ENCODE measurements around the gene CCDC88B. TPM values are rescaled to one million over a fixed set of nuclear protein-coding genes. Genes with fewer than 3 reads are reported as not detected.

The CCDC88B gene
- total RNA-seq, 2 experiments from 2014 or later: 107 to 112 TPM

DNA sequence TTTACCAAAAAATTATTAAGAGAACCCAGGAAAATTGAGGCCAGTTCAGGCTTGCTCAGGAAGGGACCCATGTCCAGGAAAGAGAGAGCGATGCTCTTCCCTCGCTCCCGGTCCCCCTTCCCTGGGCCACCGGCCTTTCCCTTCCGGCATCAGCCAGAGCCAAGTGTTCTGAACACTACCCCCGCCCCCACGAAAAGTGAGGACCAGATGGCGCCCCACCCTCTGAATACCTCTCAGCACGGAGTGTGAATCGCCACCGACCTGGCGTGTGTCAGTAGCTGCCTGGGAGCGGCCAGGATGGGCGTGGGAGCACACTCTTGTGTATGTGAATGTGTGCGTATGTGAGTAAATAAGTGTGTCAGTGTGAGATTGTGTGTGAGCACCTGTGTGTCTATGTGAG is 39.2 kb downstream of the CCDC88B start:
- ChIA-PET CTCF (no interaction called here), POLR2A (no interaction called here)
- H3K36me3 Mint-ChIP-seq (ENCODE audit: low read depth): no peaks in the 10 kb centered on the region
- TF ChIP-seq, protein P1, sequence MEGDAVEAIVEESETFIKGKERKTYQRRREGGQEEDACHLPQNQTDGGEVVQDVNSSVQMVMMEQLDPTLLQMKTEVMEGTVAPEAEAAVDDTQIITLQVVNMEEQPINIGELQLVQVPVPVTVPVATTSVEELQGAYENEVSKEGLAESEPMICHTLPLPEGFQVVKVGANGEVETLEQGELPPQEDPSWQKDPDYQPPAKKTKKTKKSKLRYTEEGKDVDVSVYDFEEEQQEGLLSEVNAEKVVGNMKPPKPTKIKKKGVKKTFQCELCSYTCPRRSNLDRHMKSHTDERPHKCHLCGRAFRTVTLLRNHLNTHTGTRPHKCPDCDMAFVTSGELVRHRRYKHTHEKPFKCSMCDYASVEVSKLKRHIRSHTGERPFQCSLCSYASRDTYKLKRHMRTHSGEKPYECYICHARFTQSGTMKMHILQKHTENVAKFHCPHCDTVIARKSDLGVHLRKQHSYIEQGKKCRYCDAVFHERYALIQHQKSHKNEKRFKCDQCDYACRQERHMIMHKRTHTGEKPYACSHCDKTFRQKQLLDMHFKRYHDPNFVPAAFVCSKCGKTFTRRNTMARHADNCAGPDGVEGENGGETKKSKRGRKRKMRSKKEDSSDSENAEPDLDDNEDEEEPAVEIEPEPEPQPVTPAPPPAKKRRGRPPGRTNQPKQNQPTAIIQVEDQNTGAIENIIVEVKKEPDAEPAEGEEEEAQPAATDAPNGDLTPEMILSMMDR (IDR thresholded peaks at IDR 0.05): no peak
- H3K27ac Mint-ChIP-seq: no peak overlapping the region
- no peak overlapping the region for H3K27ac ChIP-seq (ENCODE audit: low read depth in 1 of 2, low read length in 2 of 2)
- H3K9me3 Mint-ChIP-seq: no peaks in the 10 kb centered on the region
- H3K36me3 ChIP-seq (ENCODE audit: insufficient read depth, low read length): no peaks in the 10 kb centered on the region
- no peak for DNase-seq
- no peaks in the 10 kb centered on the region for H3K4me1 ChIP-seq (ENCODE audit: insufficient read depth, low read length)
- no peak overlapping the region for H3K4me3 Mint-ChIP-seq
- ATAC-seq (ENCODE audit: poor library complexity): no peak
- H3K4me1 Mint-ChIP-seq (ENCODE audit: low read depth): no peaks in the 10 kb centered on the region
- no peaks in the 10 kb centered on the region for H3K27me3 Mint-ChIP-seq
- peaks cover 0 to 3% of the 10 kb centered on the region in 2 experiments for H3K27me3 ChIP-seq (ENCODE audit: control insufficient read depth in 1 of 2, insufficient read depth in 2 of 2, low read length in 2 of 2)
- no peak overlapping the region for H3K4me3 ChIP-seq (ENCODE audit: low read length)
- no peaks in the 10 kb centered on the region for H3K9me3 ChIP-seq (ENCODE audit: control insufficient read depth in 1 of 2, insufficient read depth in 1 of 2, low read length in 2 of 2)
- intact Hi-C loops (cut with DNase I, micrococcal nuclease): no loop called here

DNA sequence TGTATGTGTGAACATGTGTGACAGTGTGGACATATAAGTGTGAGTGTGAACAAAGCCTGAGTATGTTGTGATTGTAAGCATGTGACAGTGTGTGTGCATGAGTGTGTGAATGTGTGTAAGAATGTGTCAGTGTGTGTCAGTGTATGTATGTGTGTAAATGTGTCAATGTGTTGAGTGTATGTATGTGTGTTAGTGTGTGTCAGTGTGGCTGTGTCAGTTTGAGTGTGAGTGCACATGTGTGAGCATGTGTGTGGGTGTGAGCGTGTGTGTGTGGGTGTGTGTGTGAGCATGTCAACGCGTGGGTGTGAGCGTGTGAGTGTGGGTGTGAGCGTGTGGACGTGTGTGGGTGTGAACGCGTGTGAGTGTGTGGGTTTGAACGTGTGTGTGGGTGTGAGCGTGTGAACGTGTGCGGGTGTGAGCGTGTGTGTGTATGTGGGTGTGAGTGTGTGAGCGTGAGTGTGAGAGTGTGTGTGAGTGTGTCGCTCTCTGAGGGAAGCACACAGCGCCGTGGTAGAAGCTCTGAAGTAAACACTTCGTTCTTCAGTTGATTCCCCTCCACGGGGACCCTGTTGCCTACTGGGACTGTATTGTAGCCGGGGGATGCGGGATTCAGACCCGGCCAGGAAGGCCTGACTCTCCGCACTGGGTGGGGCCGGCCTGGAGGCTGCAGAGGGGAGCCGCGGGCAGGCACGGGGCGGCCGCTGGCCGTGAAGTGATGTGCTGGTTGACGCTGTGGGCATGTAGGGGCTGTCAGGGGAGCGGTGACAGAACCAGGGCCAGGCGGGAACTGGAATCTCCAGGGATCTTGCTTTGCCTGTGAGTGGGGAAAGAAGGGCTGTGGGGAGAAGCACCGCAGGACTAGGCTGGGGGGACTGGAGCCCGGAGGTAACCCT is 40.1 kb downstream of the CCDC88B start:
- H3K4me1 Mint-ChIP-seq (ENCODE audit: low read depth): no peaks in the 10 kb centered on the region
- intact Hi-C loops (cut with DNase I, micrococcal nuclease): no loop called here
- ATAC-seq (ENCODE audit: poor library complexity) (no peak), DNase-seq (no peak)
- ChIA-PET CTCF (no interaction called here), POLR2A (no interaction called here)
- no peak overlapping the region for H3K4me3 Mint-ChIP-seq
- Histone ChIP-seq H3K9me3 (ENCODE audit: control insufficient read depth in 1 of 2, insufficient read depth in 1 of 2, low read length in 2 of 2) (no peaks in the 10 kb centered on the region), H3K27me3 (ENCODE audit: control insufficient read depth in 1 of 2, insufficient read depth in 2 of 2, low read length in 2 of 2) (peaks cover 0 to 3% of the 10 kb centered on the region in 2 experiments), H3K36me3 (ENCODE audit: insufficient read depth, low read length) (no peaks in the 10 kb centered on the region), H3K4me3 (ENCODE audit: low read length) (no peak overlapping the region), H3K27ac (ENCODE audit: low read depth in 1 of 2, low read length in 2 of 2) (no peak overlapping the region), H3K4me1 (ENCODE audit: insufficient read depth, low read length) (no peaks in the 10 kb centered on the region)
- H3K9me3 Mint-ChIP-seq: no peaks in the 10 kb centered on the region
- TF ChIP-seq, protein P1 (IDR thresholded peaks at IDR 0.05): no peak
- H3K36me3 Mint-ChIP-seq (ENCODE audit: low read depth): no peaks in the 10 kb centered on the region
- no peak overlapping the region for H3K27ac Mint-ChIP-seq
- H3K27me3 Mint-ChIP-seq: no peaks in the 10 kb centered on the region

DNA sequence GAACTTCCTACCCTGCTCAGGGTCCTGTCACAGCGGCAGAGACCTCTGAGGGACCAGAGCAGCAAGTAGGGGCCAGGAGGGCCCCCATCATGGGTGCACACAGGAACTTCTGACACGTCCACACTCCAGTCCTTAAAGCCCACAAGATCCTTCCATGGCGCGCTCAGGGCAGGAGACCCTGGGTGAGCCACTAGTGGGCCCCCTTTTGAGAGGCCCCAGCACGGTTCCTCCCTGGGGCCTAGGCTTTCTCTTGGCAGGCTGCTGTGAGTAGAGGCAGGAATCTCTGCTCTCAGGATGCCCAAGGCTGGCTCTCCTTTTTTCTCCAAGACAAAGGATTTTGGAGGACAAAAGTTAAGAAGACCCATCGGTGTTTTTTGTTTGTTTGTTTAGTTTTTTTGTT is 41.3 kb downstream of the CCDC88B start:
- intact Hi-C loops (cut with DNase I, micrococcal nuclease): no loop called here
- Histone ChIP-seq H3K9me3 (ENCODE audit: control insufficient read depth in 1 of 2, insufficient read depth in 1 of 2, low read length in 2 of 2) (no peaks in the 10 kb centered on the region), H3K27ac (ENCODE audit: low read depth in 1 of 2, low read length in 2 of 2) (no peak overlapping the region), H3K4me3 (ENCODE audit: low read length) (no peak overlapping the region), H3K36me3 (ENCODE audit: insufficient read depth, low read length) (no peaks in the 10 kb centered on the region), H3K4me1 (ENCODE audit: insufficient read depth, low read length) (peaks cover 13% of the 10 kb centered on the region), H3K27me3 (ENCODE audit: control insufficient read depth in 1 of 2, insufficient read depth in 2 of 2, low read length in 2 of 2) (peaks cover 0 to 3% of the 10 kb centered on the region in 2 experiments)
- Mint-ChIP-seq H3K36me3 (ENCODE audit: low read depth) (no peaks in the 10 kb centered on the region), H3K4me1 (ENCODE audit: low read depth) (no peaks in the 10 kb centered on the region), H3K9me3 (no peaks in the 10 kb centered on the region), H3K4me3 (no peak overlapping the region), H3K27ac (no peak overlapping the region), H3K27me3 (peaks cover 2% of the 10 kb centered on the region)
- TF ChIP-seq, protein P1 (IDR thresholded peaks at IDR 0.05): no peak
- ATAC-seq (ENCODE audit: poor library complexity): no peak
- ChIA-PET CTCF (no interaction called here), POLR2A (no interaction called here)
- DNase-seq: no peak
